ENCODE data around the gene IFRD2.

IFRD2 gene

GRCh38 chr3:50292159-50293078 is at the start of gene IFRD2:
Gene IFRD2, minus strand, starts transcription at chr3:50292429. Its CDS starts 155 bp downstream, at chr3:50292274.
- peak; percentile 61 to 99 (median 97) for DNase-seq

GRCh38 chr3:50341537-50341936 is 49.3 kb upstream of the IFRD2 start:
- no peak for DNase-seq

GRCh38 chr3:50340448-50341329 is 48.5 kb upstream of the IFRD2 start, which contains the start of gene RASSF1:
Gene RASSF1, minus strand, starts transcription at chr3:50340836. Its CDS starts 31 bp downstream, at chr3:50340805.
- DNase-seq, result peak in 4 of 56 donors; percentile 21 to 33 (median 26)

GRCh38 chr3:50340147-50340447 is 47.9 kb upstream of the IFRD2 start:
- no peak for DNase-seq

GRCh38 chr3:50339485-50340146 is 47.4 kb upstream of the IFRD2 start:
- DNase-seq, result no peak

GRCh38 chr3:50338965-50339364 is 46.7 kb upstream of the IFRD2 start:
- DNase-seq, result no peak

GRCh38 chr3:50337175-50337861 is 45.1 kb upstream of the IFRD2 start:
- DNase-seq, result peak; percentile 30 to 99 (median 96)

- DNase-seq, result no peak
Observed at GRCh38 chr3:50336452-50337174, 44.4 kb upstream of the IFRD2 start.

GRCh38 chr3:50334339-50335075 is 42.3 kb upstream of the IFRD2 start:
- no peak for DNase-seq

- no peak for DNase-seq
Observed at GRCh38 chr3:50333744-50334328, 41.6 kb upstream of the IFRD2 start.

- no peak for DNase-seq
Observed at GRCh38 chr3:50331364-50331907, 39.2 kb upstream of the IFRD2 start.

GRCh38 chr3:50330330-50330729 is 38.1 kb upstream of the IFRD2 start:
- no peak for DNase-seq

GRCh38 chr3:50327943-50328691 is 35.9 kb upstream of the IFRD2 start, which contains the start of gene TUSC2:
Gene TUSC2, minus strand, starts transcription at chr3:50328223. Its CDS starts 124 bp downstream, at chr3:50328099.
- DNase-seq, result peak; percentile 45 to 98 (median 92)

GRCh38 chr3:50327129-50327528 is 34.9 kb upstream of the IFRD2 start:
- no peak for DNase-seq

GRCh38 chr3:50326182-50326541 is 33.9 kb upstream of the IFRD2 start:
- DNase-seq, result no peak

GRCh38 chr3:50325497-50326181 is 33.4 kb upstream of the IFRD2 start:
- no peak for DNase-seq

- DNase-seq, result no peak
Observed at GRCh38 chr3:50325113-50325480, 32.9 kb upstream of the IFRD2 start.

All from amygdala (tissue), 56 donors.